BLaER1 (cell line): Measurements from ENCODE around the gene WIPF1.

Experiments used
- H3K27ac ChIP-seq: shearing (Covaris generic); formaldehyde crosslinking; 2 replicates; pipeline ENCODE4 v1.8.1; 2022
- H3K27me3 ChIP-seq: shearing (Covaris generic); formaldehyde crosslinking; 2 replicates; pipeline ENCODE4 v1.8.1; 2022
- H3K36me3 ChIP-seq: shearing (Covaris generic); formaldehyde crosslinking; 2 replicates; pipeline ENCODE4 v1.8.1; 2022
- H3K4me1 ChIP-seq: shearing (Covaris generic); formaldehyde crosslinking; 2 replicates; pipeline ENCODE4 v1.8.1; 2022
- H3K4me2 ChIP-seq: shearing (Covaris generic); formaldehyde crosslinking; 2 replicates; pipeline ENCODE4 v1.8.1; 2022
- H3K4me3 ChIP-seq: shearing (Covaris generic); formaldehyde crosslinking; 2 replicates; pipeline ENCODE4 v1.8.1; 2022
- H3K9ac ChIP-seq: shearing (Covaris generic); formaldehyde crosslinking; 2 replicates; pipeline ENCODE4 v1.8.1; 2022
- H3K9me3 ChIP-seq: shearing (Covaris generic); formaldehyde crosslinking; 2 replicates; pipeline ENCODE4 v1.8.1; 2022
- H4K20me1 ChIP-seq: shearing (Covaris generic); formaldehyde crosslinking; 2 replicates; pipeline ENCODE4 v1.8.1; 2022
- Cebpa-rat ChIP-seq: shearing (Covaris generic); IDR thresholded peaks from 2 replicates; pipeline ENCODE4 v1.8.1; 2022

The WIPF1 gene

GRCh38 chr2:174611006-174611405, 13.4 kb upstream of the WIPF1 start:
- H3K9me3 ChIP-seq, result no peaks in the 10 kb centered on the region
- H4K20me1 ChIP-seq, result 0 out of 2 replicates have a peak, but pooled peaks cover 6% of the 10 kb centered on the region
- no peak overlapping the region for H3K27ac ChIP-seq
- H3K9ac ChIP-seq, result no peak overlapping the region
- no peak overlapping the region for H3K4me2 ChIP-seq
- H3K4me1 ChIP-seq, result peaks cover 24% of the 10 kb centered on the region
- TF ChIP-seq Cebpa-rat, result no peak
- H3K36me3 ChIP-seq, result no peaks in the 10 kb centered on the region
- no peak overlapping the region for H3K4me3 ChIP-seq
- H3K27me3 ChIP-seq, result no peaks in the 10 kb centered on the region

- no peak overlapping the region for H3K9ac ChIP-seq
- H3K27ac ChIP-seq, result no peak overlapping the region
- TF ChIP-seq Cebpa-rat, result no peak
- H4K20me1 ChIP-seq, result 0 out of 2 replicates have a peak, but pooled peaks cover 6% of the 10 kb centered on the region
- H3K4me3 ChIP-seq, result no peak overlapping the region
- no peak overlapping the region for H3K4me2 ChIP-seq
- H3K27me3 ChIP-seq, result no peaks in the 10 kb centered on the region
- no peaks in the 10 kb centered on the region for H3K36me3 ChIP-seq
- no peaks in the 10 kb centered on the region for H3K9me3 ChIP-seq
- H3K4me1 ChIP-seq, result peaks cover 18% of the 10 kb centered on the region
Observed at GRCh38 chr2:174610243-174610995, 12.8 kb upstream of the WIPF1 start.

- H3K27me3 ChIP-seq, result no peaks in the 10 kb centered on the region
- TF ChIP-seq Cebpa-rat, result no peak
- H3K4me2 ChIP-seq, result no peak overlapping the region
- H4K20me1 ChIP-seq, result 0 out of 2 replicates have a peak, but pooled peaks cover 6% of the 10 kb centered on the region
- no peaks in the 10 kb centered on the region for H3K9me3 ChIP-seq
- H3K36me3 ChIP-seq, result no peaks in the 10 kb centered on the region
- H3K4me1 ChIP-seq, result peaks cover 18% of the 10 kb centered on the region
- H3K9ac ChIP-seq, result no peak overlapping the region
- H3K27ac ChIP-seq, result no peak overlapping the region
- no peak overlapping the region for H3K4me3 ChIP-seq
Observed at GRCh38 chr2:174609261-174609660, 11.7 kb upstream of the WIPF1 start.

GRCh38 chr2:174608866-174609214, 11.2 kb upstream of the WIPF1 start:
- H3K4me1 ChIP-seq, result peaks cover 18% of the 10 kb centered on the region
- H3K27me3 ChIP-seq, result no peaks in the 10 kb centered on the region
- no peak overlapping the region for H3K27ac ChIP-seq
- no peak overlapping the region for H3K4me3 ChIP-seq
- no peaks in the 10 kb centered on the region for H3K9me3 ChIP-seq
- no peaks in the 10 kb centered on the region for H3K36me3 ChIP-seq
- peak overlapping the region; percentile 16; the same call in 1 of the 2 replicates for H3K4me2 ChIP-seq
- no peak overlapping the region for H3K9ac ChIP-seq
- H4K20me1 ChIP-seq, result 0 out of 2 replicates have a peak, but pooled peaks cover 6% of the 10 kb centered on the region
- TF ChIP-seq Cebpa-rat, result no peak

DNA sequence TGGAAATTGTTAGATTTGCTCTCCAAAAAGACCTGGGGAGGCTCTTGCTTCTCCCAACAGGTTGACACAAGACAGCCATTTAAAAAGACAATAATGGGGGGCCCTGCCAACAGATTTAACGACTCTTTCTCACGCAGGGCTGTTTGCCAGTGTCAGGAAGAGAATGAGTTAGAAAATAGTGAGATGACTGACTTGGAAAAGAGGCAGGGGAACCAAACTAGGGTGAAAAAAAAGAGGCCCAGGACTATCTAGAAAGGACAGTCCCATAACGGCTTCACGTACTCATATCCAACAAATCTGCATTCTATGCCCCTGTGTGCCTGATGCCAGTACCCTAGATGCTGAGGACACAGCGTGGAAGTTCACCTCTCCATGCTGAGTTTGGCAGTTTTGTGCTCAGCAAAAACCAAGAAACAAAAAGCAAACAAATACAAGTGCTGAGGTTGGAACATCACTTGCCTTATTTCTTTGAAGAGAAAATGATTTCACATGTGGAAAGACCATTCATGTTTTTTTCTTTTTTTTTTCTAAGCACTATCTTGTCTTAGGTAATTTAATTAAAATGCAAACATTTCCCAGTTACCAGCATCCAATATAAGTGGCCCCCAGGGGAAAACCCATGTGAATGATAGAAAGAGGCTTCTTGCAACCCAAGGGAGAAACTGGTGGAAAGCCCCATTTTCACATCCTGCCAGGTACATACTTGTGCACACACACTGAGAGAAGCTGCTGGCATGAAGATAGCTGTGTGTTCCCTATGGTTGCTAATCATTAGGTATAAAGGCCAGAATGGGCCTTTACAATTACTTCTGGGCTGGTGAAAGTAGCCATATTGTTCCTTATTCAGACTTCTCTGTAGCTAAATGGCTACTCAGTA, 10.6 kb upstream of the WIPF1 start:
- peak overlapping the region; percentile 16; the same call in 1 of the 2 replicates for H3K4me2 ChIP-seq
- no peak overlapping the region for H3K27ac ChIP-seq
- peaks cover 18% of the 10 kb centered on the region for H3K4me1 ChIP-seq
- TF ChIP-seq Cebpa-rat, result no peak
- H3K36me3 ChIP-seq, result no peaks in the 10 kb centered on the region
- H3K9me3 ChIP-seq, result no peaks in the 10 kb centered on the region
- H3K27me3 ChIP-seq, result no peaks in the 10 kb centered on the region
- 0 out of 2 replicates have a peak, but pooled peaks cover 6% of the 10 kb centered on the region for H4K20me1 ChIP-seq
- H3K9ac ChIP-seq, result no peak overlapping the region
- H3K4me3 ChIP-seq, result no peak overlapping the region

DNA sequence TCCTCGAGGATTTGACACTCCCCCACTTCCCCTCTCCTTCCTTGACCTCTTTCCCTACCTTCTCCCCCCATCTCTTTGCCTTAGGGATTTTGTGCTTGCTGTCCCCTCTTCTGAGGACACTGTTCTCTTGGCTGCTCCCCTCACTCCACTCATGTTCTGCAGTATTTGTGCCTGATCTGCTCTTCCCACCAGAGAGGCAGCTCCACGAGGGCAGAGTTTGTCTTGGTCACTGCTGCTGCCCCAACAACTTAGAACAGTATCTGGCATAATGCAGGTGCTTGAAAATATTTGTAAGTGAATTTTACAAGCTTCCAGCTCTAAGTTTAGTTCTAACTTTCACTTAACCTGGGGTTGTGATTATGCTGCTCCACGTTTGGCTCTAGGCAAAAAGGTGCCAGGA, 10.0 kb upstream of the WIPF1 start:
- no peak overlapping the region for H3K4me3 ChIP-seq
- H4K20me1 ChIP-seq, result 0 out of 2 replicates have a peak, but pooled peaks cover 6% of the 10 kb centered on the region
- H3K9ac ChIP-seq, result no peak overlapping the region
- no peaks in the 10 kb centered on the region for H3K36me3 ChIP-seq
- H3K27ac ChIP-seq, result no peak overlapping the region
- H3K4me2 ChIP-seq, result no peak overlapping the region
- H3K9me3 ChIP-seq, result no peaks in the 10 kb centered on the region
- H3K27me3 ChIP-seq, result no peaks in the 10 kb centered on the region
- H3K4me1 ChIP-seq, result peaks cover 23% of the 10 kb centered on the region
- TF ChIP-seq Cebpa-rat, result no peak

- TF ChIP-seq Cebpa-rat, result no peak
- peaks cover 2% of the 10 kb centered on the region; the same call in 1 of the 2 replicates for H3K9me3 ChIP-seq
- no peak overlapping the region for H3K4me3 ChIP-seq
- H3K36me3 ChIP-seq, result peaks cover 5% of the 10 kb centered on the region; the same call in 1 of the 2 replicates
- H3K27me3 ChIP-seq, result no peaks in the 10 kb centered on the region
- H4K20me1 ChIP-seq, result 0 out of 2 replicates have a peak, but pooled peaks cover 6% of the 10 kb centered on the region
- H3K4me1 ChIP-seq, result peaks cover 20% of the 10 kb centered on the region
- H3K4me2 ChIP-seq, result no peak overlapping the region
- H3K27ac ChIP-seq, result no peak overlapping the region
- H3K9ac ChIP-seq, result no peak overlapping the region
Observed at GRCh38 chr2:174606336-174606735, 8.7 kb upstream of the WIPF1 start.

DNA sequence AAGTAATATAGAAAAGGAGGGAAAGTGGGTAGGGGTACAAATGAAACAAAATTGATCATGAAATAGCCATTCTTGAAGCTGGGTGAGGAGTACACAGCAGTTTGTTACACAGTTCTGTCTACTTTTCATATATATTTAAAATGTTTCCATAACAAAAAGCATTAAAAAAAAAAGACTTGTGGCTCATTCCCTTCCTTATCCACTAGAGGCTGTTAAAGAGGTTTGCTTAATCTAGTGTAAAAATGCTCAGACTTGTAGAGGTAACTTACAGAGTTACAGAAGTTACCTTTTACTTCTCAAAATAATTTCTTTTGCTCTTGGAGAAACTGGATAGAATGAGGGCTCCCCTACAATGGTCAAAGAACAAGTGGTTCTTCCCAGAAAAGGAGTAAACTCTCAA, 8.1 kb upstream of the WIPF1 start:
- Histone ChIP-seq H3K27ac (no peak overlapping the region), H3K27me3 (no peaks in the 10 kb centered on the region), H4K20me1 (0 out of 2 replicates have a peak, but pooled peaks cover 6% of the 10 kb centered on the region), H3K4me2 (no peak overlapping the region), H3K4me3 (no peak overlapping the region), H3K9ac (no peak overlapping the region), H3K9me3 (peaks cover 7% of the 10 kb centered on the region), H3K36me3 (peaks cover 5% of the 10 kb centered on the region; the same call in 1 of the 2 replicates), H3K4me1 (peaks cover 20% of the 10 kb centered on the region)
- no peak for TF ChIP-seq Cebpa-rat

GRCh38 chr2:174603280-174603679, 5.7 kb upstream of the WIPF1 start:
- Histone ChIP-seq H4K20me1 (no peaks in the 10 kb centered on the region), H3K36me3 (peaks cover 5% of the 10 kb centered on the region), H3K9ac (no peak overlapping the region), H3K4me2 (no peak overlapping the region), H3K4me1 (peaks cover 33% of the 10 kb centered on the region), H3K27me3 (no peaks in the 10 kb centered on the region), H3K9me3 (peaks cover 22% of the 10 kb centered on the region), H3K4me3 (no peak overlapping the region), H3K27ac (no peak overlapping the region)
- TF ChIP-seq Cebpa-rat, result no peak

DNA sequence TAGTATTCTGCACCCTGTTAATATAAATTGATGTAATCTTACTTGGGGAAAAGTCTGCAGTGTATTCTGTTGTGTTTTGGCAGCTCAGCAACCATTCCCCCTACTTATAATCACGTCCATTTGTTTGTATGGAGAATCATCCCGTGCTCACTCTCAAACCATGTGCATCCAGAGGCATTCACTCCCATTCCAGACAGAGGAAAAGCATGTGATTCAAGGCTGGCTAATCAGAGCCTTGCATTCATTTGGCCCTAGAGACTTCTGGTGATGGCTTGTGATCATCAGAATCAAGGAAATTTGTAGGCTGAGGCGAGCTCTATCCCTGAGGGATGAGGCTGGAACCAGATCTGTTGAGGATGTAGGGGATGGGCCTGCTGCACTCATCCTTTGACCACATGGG, 5.1 kb upstream of the WIPF1 start:
- Histone ChIP-seq H4K20me1 (no peaks in the 10 kb centered on the region), H3K4me1 (peaks cover 35% of the 10 kb centered on the region), H3K4me3 (no peak overlapping the region), H3K27ac (no peak overlapping the region), H3K27me3 (no peaks in the 10 kb centered on the region), H3K9ac (no peak overlapping the region), H3K9me3 (peaks cover 22% of the 10 kb centered on the region), H3K4me2 (no peak overlapping the region), H3K36me3 (peaks cover 5% of the 10 kb centered on the region)
- no peak for TF ChIP-seq Cebpa-rat
